ENCODE data around the gene PCYT1A. TPM values are rescaled to one million over a fixed set of nuclear protein-coding genes. Genes with fewer than 3 reads are reported as not detected.

The PCYT1A gene
- total and polyA plus RNA-seq, 2 donors (not counting 3 experiments of a cell fraction or from before 2014, with no cell fraction given): 50.3 to 65.5 TPM

- intact Hi-C loops (cut with micrococcal nuclease): no loop called here
- Histone ChIP-seq H3K9me1 (replicated peaks; ENCODE audit: control insufficient read depth, extremely low read depth, insufficient read depth, low read length) (no peaks in the 10 kb centered on the region), H3K9me3 (replicated peaks; ENCODE audit: control insufficient read depth, insufficient read depth, low read length) (no peaks in the 10 kb centered on the region), H2AFZ (ENCODE audit: low read depth, low read length) (no peak overlapping the region), H3K4me2 (ENCODE audit: insufficient read depth, low read length) (no peak overlapping the region), H3K27me3 (ENCODE audit: control insufficient read depth in 2 of 2, insufficient read depth in 2 of 2, low read length in 2 of 2) (peaks cover 4 to 8% of the 10 kb centered on the region in 2 experiments), H3K4me1 (ENCODE audit: control insufficient read depth, extremely low read depth, insufficient read depth, low read length) (no peaks in the 10 kb centered on the region), H4K20me1 (replicated peaks; ENCODE audit: control insufficient read depth, extremely low read depth, insufficient read depth, low read length) (no peaks in the 10 kb centered on the region), H3K27ac (ENCODE audit: insufficient read depth, low read depth, low read length) (no peak overlapping the region), H3K36me3 (ENCODE audit: control insufficient read depth in 2 of 2, extremely low read depth in 1 of 2, insufficient read depth in 2 of 2, low read length in 2 of 2) (no peaks in the 10 kb centered on the region), H3K9ac (replicated peaks; ENCODE audit: extremely low read depth, insufficient read depth, low read length) (no peak overlapping the region), H3K79me2 (ENCODE audit: control insufficient read depth, insufficient read depth, low read length) (no peaks in the 10 kb centered on the region), H3K4me3 (replicated peaks in 1 of 3; ENCODE audit: insufficient read depth in 1 of 3, low read depth in 1 of 3, low read length in 3 of 3) (no peak overlapping the region)
- dilution Hi-C loops (cut with MboI; ENCODE audit: extremely low pct_ligation_motif_present, low sequenced_read_pairs): no loop called here
- DNase-seq (ENCODE audit: low read depth, low spot score) (no peak), FAIRE-seq (no peak)
- TF ChIP-seq EZH2 (IDR thresholded peaks at IDR 0.05; ENCODE audit: borderline replicate concordance, low read depth, low read length, severe bottlenecking) (no peak), FOS (IDR thresholded peaks at IDR 0.05; ENCODE audit: borderline replicate concordance, insufficient read depth, low read length) (no peak), POLR2A (IDR thresholded peaks at IDR 0.05; ENCODE audit: low read depth, low read length) (no peak), GATA2 (IDR thresholded peaks at IDR 0.05; ENCODE audit: insufficient read depth, insufficient read length, low read depth, low read length) (no peak), MYC (IDR thresholded peaks at IDR 0.05; ENCODE audit: low read depth, low read length) (no peak), POLR2AphosphoS5 (IDR thresholded peaks at IDR 0.05; ENCODE audit: insufficient read depth, low read depth, low read length) (no peak)
- ChIA-PET POLR2A (no interaction called here), CTCF (interaction anchor here (0.6 kb wide), 1 partner anchor 236 kb away, joined by 4 read pairs; no protein-coding TSS in a partner anchor)
- BruUV-seq (replicated peaks): no TSS peak
Measured at GRCh38 chr3:196219970-196220311, 67.6 kb downstream of the PCYT1A start.

DNA sequence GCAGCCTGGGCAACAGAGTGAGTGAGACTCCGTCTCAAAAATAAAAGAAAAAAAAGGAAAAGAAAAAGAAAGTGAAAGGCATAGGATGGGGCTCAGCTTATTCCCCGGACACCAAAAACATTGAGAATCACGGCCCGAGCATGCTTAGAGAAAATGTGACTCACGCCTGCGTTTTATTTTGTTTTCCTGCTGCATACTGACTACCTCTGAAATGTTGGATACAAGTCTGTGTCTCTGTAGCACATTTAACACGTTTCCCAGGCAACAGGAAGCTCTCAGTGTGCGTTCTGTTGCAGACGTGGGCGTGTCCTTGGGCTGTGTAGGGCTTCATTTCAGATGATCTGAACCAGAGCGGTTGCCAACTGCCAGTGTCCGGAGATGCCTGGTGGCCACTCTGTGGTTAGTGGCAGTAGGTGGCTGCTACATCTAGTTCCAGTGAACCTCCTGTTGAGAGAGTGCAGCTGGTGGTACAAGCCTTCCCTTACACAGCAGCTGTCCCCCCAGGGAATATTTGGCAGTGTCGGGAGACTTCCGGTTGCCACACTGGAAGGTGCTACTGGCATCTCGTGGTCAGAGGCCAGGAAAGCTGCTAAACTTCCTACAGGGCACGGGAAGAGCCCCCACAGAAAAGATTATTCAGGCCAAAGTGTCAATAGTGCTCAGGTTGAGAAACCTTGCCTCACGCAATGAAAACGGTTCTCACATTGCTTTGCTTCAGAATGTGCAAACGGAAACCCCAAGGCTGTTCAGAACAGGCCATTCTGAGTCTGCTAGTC, 68.1 kb downstream of the PCYT1A start:
- no TSS peak for BruUV-seq (replicated peaks)
- Histone ChIP-seq H2AFZ (ENCODE audit: low read depth, low read length) (no peak overlapping the region), H3K79me2 (ENCODE audit: control insufficient read depth, insufficient read depth, low read length) (no peaks in the 10 kb centered on the region), H3K27ac (ENCODE audit: insufficient read depth, low read depth, low read length) (no peak overlapping the region), H4K20me1 (replicated peaks; ENCODE audit: control insufficient read depth, extremely low read depth, insufficient read depth, low read length) (no peaks in the 10 kb centered on the region), H3K9ac (replicated peaks; ENCODE audit: extremely low read depth, insufficient read depth, low read length) (no peak overlapping the region), H3K27me3 (ENCODE audit: control insufficient read depth in 2 of 2, insufficient read depth in 2 of 2, low read length in 2 of 2) (peaks cover 4 to 11% of the 10 kb centered on the region in 2 experiments), H3K4me3 (replicated peaks in 1 of 3; ENCODE audit: insufficient read depth in 1 of 3, low read depth in 1 of 3, low read length in 3 of 3) (no peak overlapping the region), H3K4me1 (ENCODE audit: control insufficient read depth, extremely low read depth, insufficient read depth, low read length) (no peaks in the 10 kb centered on the region), H3K9me3 (replicated peaks; ENCODE audit: control insufficient read depth, insufficient read depth, low read length) (no peaks in the 10 kb centered on the region), H3K4me2 (ENCODE audit: insufficient read depth, low read length) (no peak overlapping the region), H3K36me3 (ENCODE audit: control insufficient read depth in 2 of 2, extremely low read depth in 1 of 2, insufficient read depth in 2 of 2, low read length in 2 of 2) (no peaks in the 10 kb centered on the region), H3K9me1 (replicated peaks; ENCODE audit: control insufficient read depth, extremely low read depth, insufficient read depth, low read length) (no peaks in the 10 kb centered on the region)
- ChIA-PET CTCF (no interaction called here), POLR2A (no interaction called here)
- no peak for TF ChIP-seq POLR2A (IDR thresholded peaks at IDR 0.05; ENCODE audit: low read depth, low read length)
- TF ChIP-seq MAX (IDR thresholded peaks at IDR 0.05; ENCODE audit: insufficient read depth, insufficient read length): no peak
- no peak for TF ChIP-seq EZH2 (IDR thresholded peaks at IDR 0.05; ENCODE audit: borderline replicate concordance, low read depth, low read length, severe bottlenecking)
- no peak for TF ChIP-seq GATA2 (IDR thresholded peaks at IDR 0.05; ENCODE audit: insufficient read depth, insufficient read length, low read depth, low read length)
- TF ChIP-seq JUN (IDR thresholded peaks at IDR 0.05; ENCODE audit: borderline replicate concordance, insufficient read depth, insufficient read length, low read depth): no peak
- no peak for TF ChIP-seq FOS (IDR thresholded peaks at IDR 0.05; ENCODE audit: borderline replicate concordance, insufficient read depth, low read length)
- TF ChIP-seq, protein P1, sequence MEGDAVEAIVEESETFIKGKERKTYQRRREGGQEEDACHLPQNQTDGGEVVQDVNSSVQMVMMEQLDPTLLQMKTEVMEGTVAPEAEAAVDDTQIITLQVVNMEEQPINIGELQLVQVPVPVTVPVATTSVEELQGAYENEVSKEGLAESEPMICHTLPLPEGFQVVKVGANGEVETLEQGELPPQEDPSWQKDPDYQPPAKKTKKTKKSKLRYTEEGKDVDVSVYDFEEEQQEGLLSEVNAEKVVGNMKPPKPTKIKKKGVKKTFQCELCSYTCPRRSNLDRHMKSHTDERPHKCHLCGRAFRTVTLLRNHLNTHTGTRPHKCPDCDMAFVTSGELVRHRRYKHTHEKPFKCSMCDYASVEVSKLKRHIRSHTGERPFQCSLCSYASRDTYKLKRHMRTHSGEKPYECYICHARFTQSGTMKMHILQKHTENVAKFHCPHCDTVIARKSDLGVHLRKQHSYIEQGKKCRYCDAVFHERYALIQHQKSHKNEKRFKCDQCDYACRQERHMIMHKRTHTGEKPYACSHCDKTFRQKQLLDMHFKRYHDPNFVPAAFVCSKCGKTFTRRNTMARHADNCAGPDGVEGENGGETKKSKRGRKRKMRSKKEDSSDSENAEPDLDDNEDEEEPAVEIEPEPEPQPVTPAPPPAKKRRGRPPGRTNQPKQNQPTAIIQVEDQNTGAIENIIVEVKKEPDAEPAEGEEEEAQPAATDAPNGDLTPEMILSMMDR (IDR thresholded peaks at IDR 0.05; ENCODE audit: extremely low read depth in 1 of 2, insufficient read depth in 1 of 2, low read depth in 1 of 2, low read length in 2 of 2): no peak
- TF ChIP-seq POLR2AphosphoS5 (IDR thresholded peaks at IDR 0.05; ENCODE audit: insufficient read depth, low read depth, low read length): no peak
- no peak for TF ChIP-seq MYC (IDR thresholded peaks at IDR 0.05; ENCODE audit: low read depth, low read length)
- intact Hi-C loops (cut with micrococcal nuclease) (no loop called here), dilution Hi-C loops (cut with MboI; ENCODE audit: extremely low pct_ligation_motif_present, low sequenced_read_pairs) (no loop called here)
- FAIRE-seq (peak; percentile 90), DNase-seq (ENCODE audit: low read depth, low spot score) (peak; percentile 77)
